ENCODE results near the gene COMMD9.

Gene COMMD9

DNA sequence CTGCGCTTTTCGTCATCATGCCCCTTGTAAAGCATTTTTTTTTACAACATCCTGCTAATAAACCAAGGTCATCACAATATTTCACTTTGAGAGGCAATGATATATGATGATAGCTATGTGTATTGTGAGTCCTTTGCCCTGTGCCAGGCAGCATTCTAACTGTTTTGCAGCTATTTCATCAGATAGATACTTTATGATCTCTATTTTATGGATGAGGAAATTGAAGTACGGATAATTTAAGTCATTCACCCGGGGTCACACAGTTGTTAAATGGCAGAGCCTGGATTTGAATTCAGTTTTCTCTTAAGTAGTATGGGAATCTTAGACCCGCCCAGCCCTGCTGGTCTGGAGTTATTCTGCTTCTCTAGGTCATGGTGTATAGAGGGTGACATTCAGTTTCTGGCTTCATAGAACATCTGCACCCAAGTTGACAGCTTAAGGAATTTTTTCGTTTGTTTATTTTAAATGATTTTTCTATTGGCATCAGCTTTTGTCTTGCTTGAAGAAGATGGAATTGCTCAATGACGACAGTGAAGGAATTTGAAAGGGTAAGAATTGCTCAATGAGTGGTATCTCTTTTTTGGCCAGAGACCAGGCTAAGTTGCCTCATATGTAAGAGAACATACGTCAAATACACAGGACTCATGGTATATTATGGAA is 7.8 kb upstream of the COMMD9 start:
- DNase-seq (ENCODE audit: low read depth) = no peak

DNA sequence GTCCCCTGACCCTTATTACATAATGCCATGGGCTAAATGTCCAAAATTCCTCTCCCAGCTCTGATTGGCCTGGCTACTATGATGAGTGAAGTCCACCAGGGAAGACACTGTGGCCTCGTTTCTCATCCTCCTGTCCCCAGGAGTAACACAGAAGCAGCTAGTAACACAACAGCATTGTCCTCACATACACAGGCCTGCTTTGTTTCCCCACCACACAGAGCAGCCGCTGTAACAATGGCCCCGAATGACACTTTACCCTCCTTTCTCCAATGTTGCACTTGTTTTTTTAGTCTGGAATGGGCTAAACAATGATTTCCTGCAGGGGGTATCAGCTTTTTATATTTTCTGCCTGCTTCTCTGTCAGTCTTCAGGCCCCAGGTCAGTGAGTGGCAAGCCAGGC is 6.7 kb upstream of the COMMD9 start, which contains the start of gene PRR5L:
Gene PRR5L (plus strand): TSS at position 363 of the 400 bp plus-strand sequence. CDS start 104,834 bp downstream, outside the sequence.
- DNase-seq (ENCODE audit: low read depth) = no peak

- no peak for DNase-seq (ENCODE audit: low read depth)
Observed at GRCh38 chr11:36292311-36292722, 3.1 kb upstream of the COMMD9 start.

- no peak for DNase-seq (ENCODE audit: low read depth)
Observed at GRCh38 chr11:36288442-36289225, 590 bp downstream of the COMMD9 start.

DNA sequence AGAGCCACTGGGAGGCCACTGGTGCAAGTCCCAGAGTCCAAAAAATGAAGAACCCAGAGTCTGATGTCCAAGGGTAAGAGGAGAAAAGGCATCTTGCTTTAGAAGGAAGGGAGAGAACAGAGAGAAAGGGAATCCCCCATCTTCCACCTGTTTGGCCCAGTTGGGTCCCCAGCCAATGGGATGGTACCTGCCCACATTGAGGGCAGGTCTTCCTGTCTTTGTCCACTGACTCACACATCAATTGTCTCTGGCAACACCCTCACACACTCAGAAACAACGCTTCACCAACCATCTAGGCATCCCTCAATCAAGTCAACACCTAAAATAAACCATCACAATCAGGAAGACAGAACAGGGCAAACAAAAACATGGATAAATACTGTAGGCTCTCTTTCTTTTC is 6.3 kb downstream of the COMMD9 start:
- DNase-seq (ENCODE audit: low read depth) = no peak

DNA sequence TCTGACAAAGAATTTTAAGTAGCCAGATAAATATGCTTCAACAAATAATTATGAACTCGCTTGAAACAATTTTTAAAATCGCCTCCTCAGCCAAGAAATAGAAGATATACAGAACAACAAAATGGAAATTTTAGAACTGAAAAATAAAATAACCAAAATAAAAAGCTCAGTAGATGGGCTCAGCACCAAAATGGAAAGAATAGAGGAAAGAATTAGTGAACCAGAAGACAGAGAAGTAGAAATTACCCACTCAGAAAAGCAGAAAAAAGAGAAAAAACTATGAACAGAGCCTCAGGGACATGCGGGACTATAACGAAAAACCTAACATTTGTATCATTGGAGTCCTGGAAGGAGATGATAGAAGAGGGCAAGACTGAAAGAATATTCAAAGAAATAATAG is 7.4 kb downstream of the COMMD9 start:
- no peak for DNase-seq (ENCODE audit: low read depth)

DNA sequence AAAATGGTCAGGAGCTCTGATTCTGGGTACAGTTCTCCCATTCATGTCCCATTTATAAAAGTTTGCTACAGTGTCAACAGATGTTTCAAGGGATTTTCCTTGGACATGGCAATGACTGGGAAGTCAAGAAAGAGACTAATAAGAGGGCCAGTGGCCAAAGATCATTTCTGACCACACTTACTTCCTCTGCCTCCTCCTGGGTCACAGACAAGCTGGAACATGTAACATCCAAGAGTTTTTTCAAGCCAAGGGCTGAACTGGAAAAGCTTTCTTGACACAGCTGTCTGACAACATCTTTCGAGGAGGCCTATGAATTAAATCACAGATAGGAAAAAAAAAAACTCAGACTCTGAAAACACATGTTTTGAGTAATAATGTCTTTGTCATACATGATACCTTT is 8.7 kb downstream of the COMMD9 start:
- DNase-seq (ENCODE audit: low read depth) = no peak

- no peak for DNase-seq (ENCODE audit: low read depth)
Observed at GRCh38 chr11:36278531-36279282, 10.5 kb downstream of the COMMD9 start.

- no peak for DNase-seq (ENCODE audit: low read depth)
Observed at GRCh38 chr11:36274414-36274813, 14.8 kb downstream of the COMMD9 start.

DNA sequence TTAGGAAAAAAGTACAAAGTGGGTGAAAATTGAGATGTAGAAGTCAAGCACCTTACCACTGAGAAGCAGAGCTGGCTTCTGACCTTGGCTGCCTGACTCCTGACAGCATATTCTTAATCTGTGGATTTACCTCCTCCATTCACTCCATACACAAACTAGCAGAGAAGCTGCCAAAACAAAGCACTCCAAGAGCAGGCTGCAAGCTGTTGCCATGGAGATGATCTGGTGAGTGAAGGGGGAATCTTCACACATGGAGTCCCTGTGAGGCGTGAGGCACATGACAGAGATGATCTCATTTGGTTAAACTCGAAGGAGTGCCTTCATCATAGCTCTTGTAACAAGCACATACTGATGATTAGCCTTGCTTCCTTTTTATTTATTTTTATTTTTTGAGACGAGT is 16.1 kb downstream of the COMMD9 start:
- DNase-seq (ENCODE audit: low read depth) = no peak

DNA sequence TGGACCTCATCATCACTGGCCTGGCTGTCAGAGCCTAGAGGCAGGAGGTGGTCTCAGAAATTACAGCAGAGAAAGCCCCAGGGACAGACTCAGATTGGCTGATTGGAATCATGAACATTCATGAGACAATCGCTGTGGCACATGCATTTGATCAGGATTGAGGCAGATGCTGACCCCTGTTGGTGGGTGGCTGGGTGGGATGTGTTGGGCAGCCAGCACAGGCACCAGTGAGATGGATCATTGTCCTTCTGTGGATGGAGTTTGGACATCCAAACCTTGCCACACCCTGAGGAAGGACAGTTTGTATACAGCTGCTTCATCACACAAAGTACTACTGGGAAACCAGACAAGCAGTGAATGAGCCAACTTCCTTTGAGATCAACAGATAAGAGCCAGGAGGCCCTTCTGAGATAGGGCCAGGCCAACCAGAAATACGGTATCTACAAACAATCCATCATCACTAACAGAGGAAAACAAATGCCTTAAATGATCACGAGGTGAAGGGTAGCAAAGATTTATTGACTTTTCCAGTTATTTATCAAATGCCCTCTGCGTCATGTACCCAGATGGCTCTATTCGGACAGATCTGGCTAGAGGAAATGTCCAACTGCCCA is 17.3 kb downstream of the COMMD9 start:
- no peak for DNase-seq (ENCODE audit: low read depth)

GRCh38 chr11:36270701-36271100 is 18.5 kb downstream of the COMMD9 start:
- DNase-seq (ENCODE audit: low read depth) = no peak

DNA sequence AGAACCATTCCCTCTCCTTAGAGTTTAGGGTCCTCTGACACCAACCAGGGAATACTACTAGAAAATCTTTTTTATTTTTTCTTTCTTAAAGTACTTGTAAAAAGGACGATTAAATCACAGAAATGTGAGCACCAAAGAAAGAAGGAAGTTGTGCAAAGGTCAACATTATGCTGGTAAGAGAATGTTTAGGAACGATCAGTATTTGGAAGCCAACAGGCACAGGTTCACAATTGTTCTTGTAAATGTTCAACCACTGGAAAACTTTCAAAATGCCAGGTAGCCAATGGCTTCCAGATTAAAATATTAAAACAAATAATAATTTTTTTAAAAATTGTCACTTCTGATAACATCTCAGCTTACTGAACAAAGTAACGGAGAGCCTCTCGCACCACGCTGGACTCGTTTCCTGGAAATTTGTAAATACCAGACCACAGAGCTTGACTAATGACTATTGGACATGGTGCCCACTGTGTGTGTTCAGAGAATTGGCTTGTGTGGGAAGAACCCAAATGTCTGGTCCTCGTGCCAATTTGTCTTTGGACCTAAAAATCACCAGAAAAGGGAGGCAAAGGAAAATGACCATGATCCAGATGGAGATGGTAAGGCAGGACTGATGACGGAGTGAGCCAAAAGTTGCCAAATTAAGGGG is 20.8 kb downstream of the COMMD9 start:
- no peak for DNase-seq (ENCODE audit: low read depth)

GRCh38 chr11:36266767-36267166 is 22.5 kb downstream of the COMMD9 start:
- no peak for DNase-seq (ENCODE audit: low read depth)

DNA sequence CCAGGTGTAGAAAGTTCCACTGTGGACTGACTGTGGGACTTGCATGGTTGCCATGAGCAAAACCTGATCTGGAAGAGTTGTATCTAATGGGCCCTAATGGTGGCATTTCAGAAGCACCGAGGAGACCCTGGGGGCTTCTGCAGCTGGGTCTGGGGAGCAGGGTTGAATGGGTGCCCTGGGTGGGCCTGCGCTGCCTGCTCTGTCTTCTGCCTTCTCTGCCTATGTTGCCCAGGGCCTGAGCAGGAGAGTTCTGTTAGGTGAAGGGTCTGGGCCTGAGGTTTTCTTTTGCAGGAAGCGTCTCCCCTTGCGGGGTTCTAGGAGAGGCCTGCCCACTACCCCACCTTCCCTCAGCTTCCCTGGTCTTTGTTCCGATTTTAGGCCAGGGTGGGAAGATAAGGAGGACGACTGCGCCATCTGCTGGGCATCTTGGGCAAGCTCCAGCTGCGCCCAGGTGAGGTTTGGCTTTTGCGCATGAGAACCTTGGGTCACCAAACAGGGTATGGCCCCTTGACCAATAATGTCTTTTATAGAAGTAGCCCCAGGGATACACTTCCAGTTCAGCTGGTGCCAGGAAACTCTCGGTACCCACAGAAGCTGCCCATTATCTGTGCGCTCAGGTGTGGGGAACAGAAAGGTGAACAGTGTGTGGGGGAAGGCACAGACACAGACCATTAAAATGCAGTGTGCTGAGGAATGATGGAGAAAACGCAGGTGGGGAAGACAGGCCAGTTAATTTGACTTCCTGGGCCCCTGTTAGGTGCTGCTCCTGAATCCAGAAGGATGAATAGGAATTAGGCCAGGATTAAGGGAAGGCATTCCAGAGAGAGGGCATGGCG is 23.2 kb downstream of the COMMD9 start:
- peak; percentile 23 for DNase-seq (ENCODE audit: low read depth)

DNA sequence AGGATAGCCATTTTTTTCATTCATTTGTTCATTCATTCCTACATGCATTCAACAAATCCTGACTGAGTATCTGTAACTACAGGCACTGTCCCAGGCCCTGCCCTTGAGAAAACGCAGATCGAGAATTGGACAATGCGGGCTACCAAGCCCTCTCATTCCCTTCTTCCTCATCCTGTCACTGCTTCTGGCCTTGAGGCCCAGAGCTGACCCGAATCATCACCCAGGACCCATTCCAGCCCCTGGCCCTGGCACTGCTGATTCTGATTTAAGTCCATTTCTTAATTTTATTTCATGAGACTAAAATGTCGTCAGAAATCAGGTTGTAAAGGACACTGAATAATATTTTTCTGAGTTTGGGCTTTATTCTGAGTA is 24.3 kb downstream of the COMMD9 start:
- no peak for DNase-seq (ENCODE audit: low read depth)

- DNase-seq (ENCODE audit: low read depth) = no peak
Observed at GRCh38 chr11:36264011-36264972, 24.9 kb downstream of the COMMD9 start.

GRCh38 chr11:36261094-36261493 is 28.1 kb downstream of the COMMD9 start:
- DNase-seq (ENCODE audit: low read depth) = no peak

GRCh38 chr11:36258730-36259360 is 30.4 kb downstream of the COMMD9 start:
- DNase-seq (ENCODE audit: low read depth) = no peak

Measured in stimulated activated CD8-positive, alpha-beta memory T cell treated with anti-CD3 and anti-CD28 coated beads, Interleukin-15, amount 100 ng/mL, for 1 hour (primary cell).